Skeletal muscle satellite cell (primary cell): ENCODE results near the gene PRSS33.

Experiments used
- H3K27me3 ChIP-seq: 2 replicates; pipeline ENCODE4 v1.7.0; 2013; ENCODE audit warnings: low read length; ENCODE audit not compliant: control insufficient read depth, insufficient read depth
- H3K36me3 ChIP-seq: 2 replicates; pipeline ENCODE4 v1.7.0; 2013; ENCODE audit warnings: mild to moderate bottlenecking, control low read depth, low read length; ENCODE audit not compliant: insufficient read depth
- H3K4me1 ChIP-seq: 2 replicates; pipeline ENCODE4 v1.7.0; 2013; ENCODE audit warnings: low read length; ENCODE audit not compliant: control insufficient read depth, insufficient read depth
- H3K4me2 ChIP-seq: 2 replicates; pipeline ENCODE4 v1.7.0; 2013; ENCODE audit warnings: mild to moderate bottlenecking, low read length
- H3K4me3 ChIP-seq: 2 replicates; pipeline ENCODE4 v1.7.0; 2013; ENCODE audit warnings: low read length
- H3K9ac ChIP-seq: 2 replicates; pipeline ENCODE4 v1.7.0; 2013; ENCODE audit warnings: mild to moderate bottlenecking, low read depth, low read length, moderate library complexity
- H3K9me3 ChIP-seq: replicated peaks from 2 replicates; pipeline ENCODE4 v1.7.0; 2013; ENCODE audit warnings: mild to moderate bottlenecking, control low read depth, low read length

PRSS33 gene

DNA sequence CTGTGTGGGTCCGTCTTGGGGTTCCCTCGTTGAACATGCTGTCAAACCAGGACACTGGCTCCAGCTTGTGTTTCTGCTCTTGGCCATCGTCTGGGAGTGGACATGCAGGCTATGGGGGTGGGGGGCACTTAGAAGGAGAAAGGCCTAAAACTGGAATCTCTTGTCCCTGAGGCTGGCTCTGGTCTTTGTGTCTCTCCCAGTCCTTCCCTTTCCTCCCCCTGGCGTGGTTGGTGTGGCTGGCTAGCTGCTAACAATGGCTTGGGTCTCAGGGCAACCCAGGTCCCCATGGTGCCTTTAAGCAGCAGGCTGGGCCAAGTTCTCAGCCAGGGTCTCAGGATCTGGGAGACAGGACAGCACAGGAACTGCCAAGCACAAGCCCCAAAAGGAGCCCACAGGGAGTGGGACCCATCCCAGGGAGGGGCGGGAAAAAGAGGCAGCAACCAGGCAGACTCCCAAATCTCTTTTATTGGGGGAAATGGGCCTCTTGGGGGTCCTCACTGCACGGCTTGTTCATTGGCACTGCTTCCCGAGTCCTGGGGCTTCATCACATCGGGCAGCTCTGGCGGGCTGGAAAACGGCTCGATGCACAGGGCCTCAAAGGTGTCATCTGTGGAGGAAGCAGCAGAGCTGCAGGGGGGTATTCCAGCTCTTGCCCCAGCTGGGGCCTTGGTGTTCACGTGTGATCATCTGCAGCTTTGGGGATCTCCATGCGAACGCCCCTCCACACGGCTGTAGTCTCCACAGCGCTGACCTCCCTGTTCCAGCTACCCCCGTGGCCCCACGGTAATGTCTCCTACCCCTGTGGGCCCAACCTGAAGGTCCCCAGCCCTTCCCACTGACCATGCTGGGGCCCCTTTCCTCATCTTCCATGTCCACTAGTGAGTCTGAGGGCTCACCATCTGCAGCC lies 15.6 kb downstream of the PRSS33 start:
- no peaks in the 10 kb centered on the region for H3K27me3 ChIP-seq
- no peak overlapping the region for H3K4me2 ChIP-seq
- peaks cover 83% of the 10 kb centered on the region for H3K36me3 ChIP-seq
- H3K4me1 ChIP-seq: peaks cover 81% of the 10 kb centered on the region
- no peaks in the 10 kb centered on the region for H3K9me3 ChIP-seq
- no peak overlapping the region for H3K4me3 ChIP-seq
- no peak overlapping the region for H3K9ac ChIP-seq

DNA sequence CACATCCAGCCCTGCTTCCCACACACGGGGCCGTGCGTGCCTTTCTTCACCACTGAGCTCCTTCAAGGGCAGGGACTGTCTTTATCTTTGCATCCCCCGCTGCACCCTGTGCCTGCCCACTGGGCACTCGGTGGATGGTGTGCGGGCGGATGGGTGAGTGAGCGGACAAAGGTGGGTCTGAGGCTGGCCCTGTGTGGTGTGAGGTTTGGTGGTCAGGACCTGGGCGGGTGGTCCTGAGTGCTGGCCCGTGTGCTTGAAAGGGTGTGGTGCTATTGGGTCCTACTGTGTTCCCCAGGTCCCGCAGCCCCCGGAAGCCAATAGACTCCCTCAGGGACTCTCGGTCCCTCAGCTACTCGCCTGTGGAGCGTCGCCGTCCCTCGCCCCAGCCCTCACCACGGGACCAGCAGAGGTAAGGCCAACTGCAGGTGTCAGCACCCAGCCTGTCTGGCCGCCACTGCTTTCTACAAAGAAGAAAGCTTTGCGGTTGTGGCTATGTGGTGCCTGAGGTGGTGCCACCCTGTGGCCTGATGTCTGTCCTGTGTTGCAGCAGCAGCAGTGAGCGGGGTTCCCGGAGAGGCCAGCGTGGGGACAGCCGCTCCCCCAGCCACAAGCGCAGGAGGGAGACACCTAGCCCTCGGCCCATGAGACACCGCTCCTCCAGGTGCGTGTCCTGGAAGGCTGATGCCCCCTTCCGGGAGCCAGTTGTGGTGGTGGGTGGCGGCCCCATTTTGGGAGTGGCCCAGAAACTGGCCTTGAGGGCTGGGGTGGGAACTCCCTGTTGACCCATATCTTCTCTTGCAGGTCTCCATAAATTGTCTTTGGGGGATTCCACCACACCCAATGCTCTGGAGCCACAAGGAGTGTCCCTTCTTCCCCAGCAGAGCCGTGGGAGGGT lies 17.1 kb downstream of the PRSS33 start:
- Histone ChIP-seq H3K36me3 (peaks cover 97% of the 10 kb centered on the region), H3K27me3 (no peaks in the 10 kb centered on the region), H3K4me3 (no peak overlapping the region), H3K9ac (no peak overlapping the region), H3K9me3 (no peaks in the 10 kb centered on the region), H3K4me1 (peaks cover 73% of the 10 kb centered on the region), H3K4me2 (peak overlapping the region; percentile 5)

DNA sequence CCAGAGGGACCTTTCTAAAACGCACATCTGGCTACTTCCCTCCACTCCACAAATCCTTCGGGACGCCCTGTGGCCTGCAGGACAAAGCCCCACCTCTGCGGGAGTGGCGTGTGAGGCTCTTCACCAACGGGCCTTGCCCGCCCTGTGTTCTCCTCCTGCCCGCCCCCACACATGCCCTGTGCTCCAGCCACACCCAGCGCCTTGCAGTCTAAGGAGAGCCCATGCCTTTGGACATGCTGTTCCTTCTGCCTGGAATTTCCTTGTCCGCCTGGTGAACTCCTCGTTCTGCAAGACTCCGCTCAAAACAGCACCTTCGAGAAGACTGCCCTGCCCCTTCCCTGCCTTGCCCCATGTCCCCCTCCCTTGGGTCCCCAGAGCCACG lies 17.7 kb downstream of the PRSS33 start:
- Histone ChIP-seq H3K9ac (no peak overlapping the region), H3K27me3 (no peaks in the 10 kb centered on the region), H3K4me2 (peak overlapping the region; percentile 5), H3K36me3 (peaks cover 98% of the 10 kb centered on the region), H3K4me3 (no peak overlapping the region), H3K9me3 (no peaks in the 10 kb centered on the region), H3K4me1 (peaks cover 67% of the 10 kb centered on the region)

DNA sequence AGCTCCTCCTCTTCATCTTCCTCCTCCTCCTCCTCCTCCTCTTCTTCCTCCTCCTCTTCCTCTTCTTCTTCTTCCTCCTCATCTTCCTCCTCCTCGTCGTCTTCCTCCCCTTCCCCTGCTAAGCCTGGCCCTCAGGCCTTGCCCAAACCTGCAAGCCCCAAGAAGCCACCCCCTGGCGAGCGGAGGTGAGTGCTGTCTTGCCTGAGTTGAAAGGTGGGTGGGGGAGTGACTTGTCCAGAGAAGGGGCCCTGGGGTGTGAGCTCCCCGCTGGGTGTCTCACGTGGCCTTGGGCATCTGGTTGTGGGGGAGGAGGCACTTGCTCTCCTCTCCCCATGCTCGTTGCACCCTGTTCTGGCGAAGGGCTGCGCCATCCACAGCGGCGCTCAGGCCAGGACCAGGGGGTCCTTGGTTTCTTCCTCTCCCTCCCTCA lies 18.2 kb downstream of the PRSS33 start:
- Histone ChIP-seq H3K36me3 (peaks cover 98% of the 10 kb centered on the region), H3K9me3 (no peaks in the 10 kb centered on the region), H3K9ac (peak overlapping the region; percentile 2), H3K4me1 (peaks cover 62% of the 10 kb centered on the region), H3K27me3 (no peaks in the 10 kb centered on the region), H3K4me2 (peak overlapping the region; percentile 5), H3K4me3 (no peak overlapping the region)

DNA sequence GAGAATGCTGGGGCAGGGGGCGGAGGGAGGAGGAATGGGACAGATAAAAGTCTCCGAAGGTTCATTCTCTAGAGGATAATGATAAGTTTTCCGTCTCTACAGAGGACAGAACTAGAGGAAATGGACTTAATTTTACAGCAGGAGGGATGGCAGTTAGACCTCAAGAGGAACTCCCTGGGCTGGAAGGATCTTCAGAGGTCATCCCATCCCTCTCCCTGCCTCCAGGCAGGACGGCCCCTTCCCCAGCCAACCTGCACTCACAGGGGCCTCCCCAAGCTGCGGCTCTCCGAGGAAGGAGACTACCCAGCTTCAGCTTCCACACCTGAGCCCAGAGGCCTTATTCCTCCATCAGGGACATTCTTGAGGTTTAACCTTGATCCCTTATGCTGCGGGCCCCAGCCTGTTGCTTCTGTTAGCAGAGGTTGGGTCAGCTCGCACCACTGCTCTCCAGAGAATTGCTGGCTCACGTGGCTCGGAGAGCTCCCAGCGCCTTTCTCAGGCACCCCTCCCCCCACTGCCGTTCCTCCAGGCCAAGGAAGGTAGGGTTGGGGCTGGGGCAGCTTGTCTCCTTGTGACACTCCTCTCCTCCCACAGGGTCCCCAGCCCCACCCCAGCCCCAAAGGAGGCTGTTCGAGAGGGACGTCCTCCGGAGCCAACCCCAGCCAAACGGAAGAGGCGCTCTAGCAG lies 18.8 kb downstream of the PRSS33 start:
- Histone ChIP-seq H3K4me1 (peaks cover 57% of the 10 kb centered on the region), H3K9me3 (no peaks in the 10 kb centered on the region), H3K36me3 (peaks cover 98% of the 10 kb centered on the region), H3K4me3 (no peak overlapping the region), H3K4me2 (no peak overlapping the region), H3K9ac (no peak overlapping the region), H3K27me3 (no peaks in the 10 kb centered on the region)

DNA sequence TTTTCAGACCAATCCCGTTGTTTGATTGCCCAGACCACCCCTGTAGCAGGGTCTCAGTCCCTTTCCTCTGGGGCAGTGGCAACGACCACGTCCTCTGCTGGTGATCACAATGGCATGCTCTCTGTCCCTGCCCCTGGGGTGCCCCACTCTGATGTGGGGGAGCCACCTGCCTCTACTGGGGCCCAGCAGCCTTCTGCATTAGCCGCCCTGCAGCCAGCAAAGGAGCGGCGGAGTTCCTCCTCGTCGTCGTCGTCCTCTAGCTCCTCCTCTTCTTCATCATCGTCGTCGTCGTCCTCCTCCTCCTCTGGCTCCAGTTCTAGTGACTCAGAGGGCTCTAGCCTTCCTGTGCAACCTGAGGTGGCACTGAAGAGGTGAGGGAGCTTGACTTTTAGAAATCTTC lies 19.5 kb downstream of the PRSS33 start:
- Histone ChIP-seq H3K36me3 (peaks cover 98% of the 10 kb centered on the region), H3K27me3 (no peaks in the 10 kb centered on the region), H3K9me3 (no peaks in the 10 kb centered on the region), H3K9ac (no peak overlapping the region), H3K4me2 (peak overlapping the region; percentile 17), H3K4me3 (no peak overlapping the region), H3K4me1 (peaks cover 51% of the 10 kb centered on the region)

DNA sequence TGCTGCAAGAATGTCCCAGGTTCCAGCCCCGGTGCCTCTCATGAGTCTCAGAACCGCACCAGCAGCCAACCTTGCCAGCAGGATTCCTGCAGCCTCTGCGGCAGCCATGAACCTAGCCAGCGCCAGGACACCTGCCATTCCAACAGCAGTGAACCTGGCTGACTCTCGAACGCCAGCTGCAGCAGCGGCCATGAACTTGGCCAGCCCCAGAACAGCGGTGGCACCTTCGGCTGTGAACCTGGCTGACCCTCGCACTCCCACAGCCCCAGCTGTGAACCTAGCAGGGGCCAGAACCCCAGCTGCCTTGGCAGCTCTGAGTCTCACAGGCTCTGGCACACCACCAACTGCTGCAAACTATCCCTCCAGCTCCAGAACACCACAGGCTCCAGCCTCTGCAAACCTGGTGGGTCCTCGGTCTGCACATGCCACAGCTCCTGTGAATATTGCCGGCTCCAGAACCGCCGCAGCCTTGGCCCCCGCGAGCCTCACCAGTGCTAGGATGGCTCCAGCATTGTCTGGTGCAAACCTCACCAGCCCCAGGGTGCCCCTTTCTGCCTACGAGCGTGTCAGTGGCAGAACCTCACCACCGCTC lies 20.1 kb downstream of the PRSS33 start:
- H3K4me2 ChIP-seq: peak overlapping the region; percentile 17
- H3K4me3 ChIP-seq: no peak overlapping the region
- peaks cover 99% of the 10 kb centered on the region for H3K36me3 ChIP-seq
- H3K4me1 ChIP-seq: peaks cover 47% of the 10 kb centered on the region
- H3K9ac ChIP-seq: no peak overlapping the region
- no peaks in the 10 kb centered on the region for H3K27me3 ChIP-seq
- H3K9me3 ChIP-seq: no peaks in the 10 kb centered on the region

DNA sequence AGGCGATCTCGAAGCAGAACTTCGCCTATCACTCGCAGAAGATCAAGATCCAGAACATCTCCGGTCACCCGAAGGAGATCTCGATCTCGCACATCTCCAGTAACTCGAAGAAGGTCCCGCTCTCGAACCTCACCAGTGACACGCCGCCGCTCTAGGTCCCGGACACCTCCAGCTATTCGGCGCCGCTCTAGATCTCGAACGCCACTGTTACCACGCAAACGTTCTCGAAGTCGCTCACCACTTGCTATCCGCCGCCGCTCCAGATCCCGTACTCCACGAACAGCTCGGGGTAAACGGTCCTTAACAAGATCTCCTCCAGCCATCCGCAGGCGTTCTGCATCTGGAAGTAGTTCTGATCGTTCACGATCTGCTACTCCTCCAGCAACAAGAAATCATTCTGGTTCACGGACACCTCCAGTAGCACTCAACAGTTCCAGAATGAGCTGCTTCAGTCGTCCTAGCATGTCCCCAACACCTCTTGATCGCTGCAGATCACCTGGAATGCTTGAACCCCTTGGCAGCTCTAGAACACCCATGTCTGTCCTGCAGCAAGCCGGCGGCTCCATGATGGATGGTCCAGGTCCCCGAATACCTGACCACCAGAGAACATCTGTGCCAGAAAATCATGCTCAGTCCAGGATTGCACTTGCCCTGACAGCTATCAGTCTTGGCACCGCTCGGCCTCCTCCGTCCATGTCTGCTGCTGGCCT lies 20.8 kb downstream of the PRSS33 start:
- Histone ChIP-seq H3K4me3 (no peak overlapping the region), H3K27me3 (no peaks in the 10 kb centered on the region), H3K9ac (no peak overlapping the region), H3K36me3 (peaks cover 99% of the 10 kb centered on the region), H3K9me3 (no peaks in the 10 kb centered on the region), H3K4me2 (no peak overlapping the region), H3K4me1 (peaks cover 47% of the 10 kb centered on the region)

DNA sequence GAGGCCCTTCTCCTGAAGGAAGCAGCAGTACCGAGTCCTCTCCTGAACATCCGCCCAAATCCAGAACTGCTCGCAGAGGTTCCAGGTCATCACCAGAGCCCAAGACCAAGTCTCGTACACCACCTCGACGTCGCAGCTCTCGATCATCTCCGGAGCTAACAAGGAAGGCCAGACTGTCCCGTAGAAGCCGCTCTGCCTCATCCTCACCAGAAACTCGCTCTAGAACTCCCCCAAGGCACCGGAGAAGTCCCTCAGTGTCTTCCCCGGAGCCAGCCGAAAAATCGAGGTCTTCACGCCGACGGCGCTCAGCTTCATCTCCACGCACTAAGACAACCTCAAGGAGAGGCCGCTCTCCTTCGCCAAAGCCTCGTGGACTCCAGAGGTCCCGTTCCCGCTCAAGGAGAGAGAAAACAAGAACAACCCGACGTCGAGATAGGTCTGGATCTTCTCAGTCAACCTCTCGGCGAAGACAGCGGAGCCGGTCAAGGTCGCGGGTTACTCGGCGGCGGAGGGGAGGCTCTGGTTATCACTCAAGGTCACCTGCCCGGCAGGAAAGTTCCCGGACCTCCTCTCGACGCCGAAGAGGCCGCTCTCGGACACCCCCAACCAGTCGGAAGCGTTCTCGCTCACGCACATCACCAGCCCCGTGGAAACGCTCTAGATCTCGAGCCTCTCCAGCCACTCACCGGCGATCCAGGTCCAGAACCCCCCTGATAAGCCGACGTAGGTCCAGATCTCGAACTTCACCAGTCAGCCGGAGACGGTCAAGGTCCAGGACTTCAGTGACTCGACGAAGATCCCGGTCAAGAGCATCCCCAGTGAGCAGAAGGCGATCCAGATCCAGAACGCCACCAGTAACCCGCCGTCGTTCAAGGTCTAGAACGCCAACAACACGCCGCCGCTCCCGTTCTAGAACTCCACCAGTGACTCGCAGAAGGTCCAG lies 21.6 kb downstream of the PRSS33 start:
- Histone ChIP-seq H3K9me3 (no peaks in the 10 kb centered on the region), H3K4me1 (peaks cover 42% of the 10 kb centered on the region), H3K9ac (no peak overlapping the region), H3K36me3 (peaks cover 100% of the 10 kb centered on the region), H3K4me2 (no peak overlapping the region), H3K4me3 (no peak overlapping the region), H3K27me3 (no peaks in the 10 kb centered on the region)

DNA sequence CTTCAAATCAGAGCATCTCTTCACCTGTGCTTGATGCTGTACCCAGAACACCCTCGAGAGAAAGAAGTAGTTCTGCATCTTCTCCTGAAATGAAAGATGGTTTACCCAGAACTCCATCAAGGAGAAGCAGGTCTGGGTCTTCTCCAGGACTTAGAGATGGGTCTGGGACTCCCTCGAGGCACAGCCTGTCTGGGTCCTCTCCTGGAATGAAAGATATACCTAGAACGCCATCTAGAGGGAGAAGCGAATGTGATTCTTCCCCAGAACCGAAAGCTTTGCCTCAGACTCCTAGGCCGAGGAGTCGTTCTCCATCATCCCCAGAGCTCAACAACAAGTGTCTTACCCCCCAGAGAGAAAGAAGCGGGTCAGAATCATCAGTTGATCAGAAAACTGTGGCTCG lies 22.6 kb downstream of the PRSS33 start:
- Histone ChIP-seq H3K4me3 (no peak overlapping the region), H3K9ac (no peak overlapping the region), H3K4me2 (no peak overlapping the region), H3K9me3 (no peaks in the 10 kb centered on the region), H3K4me1 (peaks cover 32% of the 10 kb centered on the region), H3K27me3 (no peaks in the 10 kb centered on the region), H3K36me3 (peaks cover 100% of the 10 kb centered on the region)
